K562 (cell line): ENCODE data around the gene LRGUK. TPM values are rescaled to one million over a fixed set of nuclear protein-coding genes. Genes with fewer than 3 reads are reported as not detected.

Experiments used
- AFF4 ChIP-seq: sonication (generic); formaldehyde crosslinking; IDR thresholded peaks from 2 replicates; pipeline ENCODE4 v1.8.0; 2023; ENCODE audit warnings: mild to moderate bottlenecking, missing genetic modification reagents
- MITF ChIP-seq: IDR thresholded peaks from 2 replicates; pipeline ENCODE4 v1.6.1; 2014; ENCODE audit warnings: antibody characterized with exemption
- NR1H2 ChIP-seq: sonication (generic); formaldehyde crosslinking; IDR thresholded peaks from 2 replicates; pipeline ENCODE4 v1.4.0; 2020; ENCODE audit warnings: mild to moderate bottlenecking, missing genetic modification reagents
- TAF1 ChIP-seq: IDR thresholded peaks from 2 replicates; pipeline ENCODE4 v1.6.1; 2011; ENCODE audit warnings: mild to moderate bottlenecking, low read length, moderate library complexity; ENCODE audit not compliant: insufficient read depth, control insufficient read depth, severe bottlenecking; ENCODE audit errors: extremely low read depth
- UBTF ChIP-seq, 2 experiments: IDR thresholded peaks; 2 replicates each; pipeline ENCODE4 v1.6.1; 2012; ENCODE audit warnings: improper control_type of control experiment in 2 of 2, low read depth in 2 of 2, low read length in 2 of 2, borderline replicate concordance in 1 of 2
- polyA plus RNA-seq, 8 experiments: library from polyadenylated mRNA; depleted of rRNA in 4 of 8; stranded (reverse) in 5 of 8; unstranded in 3 of 8; fragments of >200 nt; fragmentation: Nextera tagmentation in 2 of 8; fragmentation: Illumina TruSeq in 1 of 8; extraction: Ambion mirVana in 2 of 8; extraction: Trizol in 1 of 8; gene quantifications; 2 replicates each; pipeline versions ENCODE4 v1.2.1 to v1.2.3, GENCODE V29; 2011 to 2014; ENCODE audit warnings: inconsistent platforms in 1 of 8, missing spikeins in 1 of 8
- total RNA-seq, 7 experiments: library from RNA; depleted of rRNA in 6 of 7; stranded (reverse); fragments of >200 nt in 6 of 7; fragmentation: Illumina TruSeq in 2 of 7; extraction: Trizol in 2 of 7; gene quantifications; 2 replicates each; pipeline versions ENCODE4 v1.2.1 to v1.2.3, GENCODE V29; 2011 to 2021; ENCODE audit warnings: low replicate concordance in 1 of 7

The LRGUK gene
- total and polyA plus RNA-seq, 9 of the 15 experiments (the other 6 are each of a cell fraction or from before 2014, with no cell fraction given): 0.04 to 0.33 (median 0.18) TPM

- no peak for TF ChIP-seq TAF1
- no peak for TF ChIP-seq AFF4
- no peak for TF ChIP-seq MITF
- no peak for TF ChIP-seq NR1H2 (CRISPR knock-in tag)
- no peak for TF ChIP-seq UBTF (IDR thresholded peaks at IDR 0.05; ENCODE audit: borderline replicate concordance in 1 of 2, low read depth in 2 of 2, low read length in 2 of 2)
Measured at GRCh38 chr7:134210976-134211663, 84.0 kb downstream of the LRGUK start (continued).
